Ectodermal cell (in vitro differentiated cells): ENCODE results near the gene MORN3.
"Not testable (repeated sequence)": the region's sequence is repeated elsewhere in the genome, so short reads cannot be mapped to it uniquely, and the experiment has no call there.

Source experiments
- H3K27ac ChIP-seq: 2 replicates; pipeline ENCODE4 v1.7.0; 2013; ENCODE audit warnings: mild to moderate bottlenecking, low read depth, low read length; ENCODE audit not compliant: insufficient read depth, poor library complexity, severe bottlenecking
- H3K27me3 ChIP-seq: 2 replicates; pipeline ENCODE4 v1.7.0; 2013; ENCODE audit warnings: mild to moderate bottlenecking, low read length; ENCODE audit not compliant: insufficient read depth, control insufficient read depth, poor library complexity, severe bottlenecking
- H3K36me3 ChIP-seq: one replicate; pipeline ENCODE4 v1.7.0; 2013; ENCODE audit warnings: low read length; ENCODE audit not compliant: control insufficient read depth, insufficient read depth
- H3K4me1 ChIP-seq: one replicate; pipeline ENCODE4 v1.7.0; 2013; ENCODE audit warnings: low read length; ENCODE audit not compliant: control insufficient read depth, insufficient read depth
- H3K4me3 ChIP-seq: 2 replicates; pipeline ENCODE4 v1.7.0; 2013; ENCODE audit warnings: low read depth, low read length, control low read depth; ENCODE audit not compliant: insufficient read depth
- H3K9me3 ChIP-seq: 2 replicates; pipeline ENCODE4 v1.7.0; 2013; ENCODE audit warnings: mild to moderate bottlenecking, low read length, moderate library complexity; ENCODE audit not compliant: control insufficient read depth
- WGBS, 2 experiments: methylation state at CpG; one replicate each; pipeline ENCODE4 v1.1.7; 2013; ENCODE audit warnings: missing lambda C conversion rate in 2 of 2; 5-methylcytosine and 5-hydroxymethylcytosine counted together

MORN3 gene

GRCh38 chr12:121692744-121693143 lies 23.3 kb upstream of the MORN3 start:
- WGBS, 2 experiments, result 83 to 86% methylated on average over 3 of the region's 3 CpGs
- H3K27ac ChIP-seq, H3K36me3 ChIP-seq, H3K4me3 ChIP-seq, H3K27me3 ChIP-seq, H3K9me3 ChIP-seq, H3K4me1 ChIP-seq: not testable (repeated sequence)

- Histone ChIP-seq H3K4me1 (no peaks in the 10 kb centered on the region), H3K27me3 (no peaks in the 10 kb centered on the region), H3K27ac (no peak overlapping the region), H3K36me3 (no peaks in the 10 kb centered on the region), H3K9me3 (no peaks in the 10 kb centered on the region), H3K4me3 (no peak overlapping the region)
- 95% methylated on average over 2 of the region's 2 CpGs for WGBS, 2 experiments
Measured at GRCh38 chr12:121689430-121689829, 20.0 kb upstream of the MORN3 start.

GRCh38 chr12:121688966-121689365 lies 19.5 kb upstream of the MORN3 start:
- 85 to 93% methylated on average over 3 of the region's 3 CpGs for WGBS, 2 experiments
- Histone ChIP-seq H3K36me3 (no peaks in the 10 kb centered on the region), H3K4me1 (no peaks in the 10 kb centered on the region), H3K27me3 (no peaks in the 10 kb centered on the region), H3K9me3 (no peaks in the 10 kb centered on the region), H3K4me3 (no peak overlapping the region), H3K27ac (no peak overlapping the region)

- H3K4me3 ChIP-seq, H3K36me3 ChIP-seq, H3K27me3 ChIP-seq, H3K4me1 ChIP-seq, H3K27ac ChIP-seq, H3K9me3 ChIP-seq: not testable (repeated sequence)
- WGBS, 2 experiments, result 86 to 89% methylated on average over 13 of the region's 13 CpGs
Measured at GRCh38 chr12:121679661-121680197, 10.3 kb upstream of the MORN3 start.

- H3K27me3 ChIP-seq, result no peaks in the 10 kb centered on the region
- H3K4me3 ChIP-seq, result no peak overlapping the region
- WGBS, 2 experiments, result 77 to 80% methylated on average over 9 of the region's 9 CpGs
- peaks cover 4% of the 10 kb centered on the region for H3K4me1 ChIP-seq
- H3K36me3 ChIP-seq, result no peaks in the 10 kb centered on the region
- H3K9me3 ChIP-seq, result no peaks in the 10 kb centered on the region
- no peak overlapping the region for H3K27ac ChIP-seq
Measured at GRCh38 chr12:121678716-121679300, 9.4 kb upstream of the MORN3 start.

- H3K36me3 ChIP-seq, result no peaks in the 10 kb centered on the region
- H3K27me3 ChIP-seq, result no peaks in the 10 kb centered on the region
- no peaks in the 10 kb centered on the region for H3K9me3 ChIP-seq
- whole genome bisulfite sequencing, 2 experiments, result 93 to 94% methylated on average over 3 of the region's 3 CpGs
- H3K27ac ChIP-seq, result no peak overlapping the region
- H3K4me1 ChIP-seq, result peaks cover 4% of the 10 kb centered on the region
- H3K4me3 ChIP-seq, result no peak overlapping the region
Measured at GRCh38 chr12:121678305-121678704, 8.9 kb upstream of the MORN3 start.

GRCh38 chr12:121676190-121676589 lies 6.7 kb upstream of the MORN3 start:
- Histone ChIP-seq H3K4me3 (no peak overlapping the region), H3K27me3 (no peaks in the 10 kb centered on the region), H3K36me3 (no peaks in the 10 kb centered on the region), H3K9me3 (no peaks in the 10 kb centered on the region), H3K27ac (no peak overlapping the region), H3K4me1 (peaks cover 8% of the 10 kb centered on the region)
- WGBS, 2 experiments, result 87 to 89% methylated on average over 5 of the region's 5 CpGs

- Histone ChIP-seq H3K4me1 (peaks cover 5% of the 10 kb centered on the region), H3K4me3 (peak overlapping the region; percentile 50), H3K27me3 (no peaks in the 10 kb centered on the region), H3K27ac (no peak overlapping the region), H3K36me3 (no peaks in the 10 kb centered on the region), H3K9me3 (no peaks in the 10 kb centered on the region)
- 88 to 90% methylated on average over 12 of the region's 12 CpGs for WGBS, 2 experiments
Measured at GRCh38 chr12:121673013-121673511, 3.6 kb upstream of the MORN3 start.

GRCh38 chr12:121668750-121669520 lies 519 bp downstream of the MORN3 start:
- WGBS, 2 experiments, result 86 to 89% methylated on average over 18 of the region's 18 CpGs
- no peak overlapping the region for H3K27ac ChIP-seq
- H3K4me1 ChIP-seq, result peaks cover 4% of the 10 kb centered on the region
- no peaks in the 10 kb centered on the region for H3K27me3 ChIP-seq
- no peak overlapping the region for H3K4me3 ChIP-seq
- H3K9me3 ChIP-seq, result no peaks in the 10 kb centered on the region
- H3K36me3 ChIP-seq, result no peaks in the 10 kb centered on the region

- H3K36me3 ChIP-seq, H3K27ac ChIP-seq, H3K9me3 ChIP-seq, H3K4me3 ChIP-seq, H3K4me1 ChIP-seq, H3K27me3 ChIP-seq: not testable (repeated sequence)
- WGBS, 2 experiments, result 87 to 91% methylated on average over 6 of the region's 6 CpGs
Measured at GRCh38 chr12:121666829-121667228, 2.6 kb downstream of the MORN3 start.
